Panc1 (cell line): ENCODE data around the gene LRMDA. TPM values are rescaled to one million over a fixed set of nuclear protein-coding genes. Genes with fewer than 3 reads are reported as not detected.

Experiments
- ATAC-seq: fragments of 200-7000 bp; cut with Tn5 transposase; 2 replicates; pipeline ENCODE4 v1.9.1; 2020; ENCODE audit warnings: mild to moderate bottlenecking, moderate library complexity
- BruUV-seq: library from RNA; stranded (reverse); fragments of 400-500 nt; replicated peaks from 2 replicates; lab custom pipeline; 2021; lab: Mats Ljungman, UMichigan
- CTCF ChIA-PET: fragments of 300-600 bp; sonication (Branson Sonifier 250); formaldehyde crosslinking; loops from one replicate; lab custom pipeline; 2022; ENCODE audit warnings: antibody characterized with exemption; lab: Charles Lee
- POLR2A ChIA-PET: fragments of 300-600 bp; sonication (Branson Sonifier 250); formaldehyde crosslinking; loops from one replicate; lab custom pipeline; 2022; ENCODE audit warnings: antibody characterized with exemption; lab: Charles Lee
- DNase-seq: peaks from one replicate; pipeline ENCODE4 v3.0.0-alpha.2; 2010; ENCODE audit warnings: low read depth, low spot score
- H3K27ac ChIP-seq: 2 replicates; pipeline ENCODE4 v1.5.1; 2011; ENCODE audit warnings: mild to moderate bottlenecking, low read length, inconsistent platforms
- H3K27me3 ChIP-seq: fragments of 200-500 bp; sonication (Bioruptor generic); 2 replicates; pipeline ENCODE4 v1.6.0; 2014; ENCODE audit warnings: low read length, inconsistent platforms; ENCODE audit not compliant: control insufficient read depth, insufficient read depth
- H3K36me3 ChIP-seq: fragments of 200-500 bp; sonication (Bioruptor generic); 2 replicates; pipeline ENCODE4 v1.5.1; 2014; ENCODE audit warnings: inconsistent platforms, mild to moderate bottlenecking, low read length, moderate library complexity; ENCODE audit not compliant: control insufficient read depth, insufficient read depth
- H3K4me1 ChIP-seq: 2 replicates; pipeline ENCODE4 v1.5.1; 2011; ENCODE audit warnings: inconsistent platforms, mild to moderate bottlenecking, low read length, moderate library complexity; ENCODE audit not compliant: control insufficient read depth, insufficient read depth
- H3K4me3 ChIP-seq, 2 experiments: 2 replicates each; pipeline ENCODE4 v1.5.1; 2011 to 2012; ENCODE audit warnings: low read depth in 2 of 2, low read length in 2 of 2, mild to moderate bottlenecking in 2 of 2, inconsistent platforms in 1 of 2, moderate library complexity in 1 of 2
- H3K9me3 ChIP-seq: fragments of 200-500 bp; sonication (Bioruptor generic); 2 replicates; pipeline ENCODE4 v1.5.1; 2014; ENCODE audit warnings: low read depth, mild to moderate bottlenecking, inconsistent platforms, low read length, moderate library complexity; ENCODE audit not compliant: control insufficient read depth, insufficient read depth
- POLR2AphosphoS5 ChIP-seq: IDR thresholded peaks from 2 replicates; pipeline ENCODE4 v1.6.1; 2012; ENCODE audit warnings: mild to moderate bottlenecking, low read depth, low read length, moderate library complexity
- SIN3A ChIP-seq: IDR thresholded peaks from 2 replicates; pipeline ENCODE4 v1.6.1; 2012; ENCODE audit warnings: low read depth, mild to moderate bottlenecking, low read length, moderate library complexity, borderline replicate concordance; ENCODE audit not compliant: insufficient read depth
- TCF7L2 ChIP-seq: IDR thresholded peaks from 2 replicates; pipeline ENCODE4 v1.6.1; 2011; ENCODE audit warnings: mild to moderate bottlenecking, low read depth, low read length, inconsistent platforms
- in situ Hi-C: cut with HindIII; loops from 2 replicates; pipeline ENCODE4 v1.10.0; 2016; ENCODE audit warnings: low sequenced_read_pairs, low pct_unique_long_range_greater_than_20kb
- intact Hi-C: fragments of 100-400 bp; cut with micrococcal nuclease; formaldehyde crosslinking; loops from one replicate; pipeline ENCODE4 v1.10.0; 2022; ENCODE audit not compliant: unreplicated experiment
- total RNA-seq: library from RNA; stranded (reverse); gene quantifications from one replicate; pipeline ENCODE4 v1.2.1, GENCODE V29; 2021; ENCODE audit not compliant: unreplicated experiment
- TF ChIP-seq, protein P1 (sequence below): fragments of 450-650 bp; IDR thresholded peaks from 2 replicates; pipeline ENCODE4 v1.5.1; 2017; ENCODE audit warnings: mild to moderate bottlenecking
- TF ChIP-seq, protein P2 (sequence below), 2 experiments: IDR thresholded peaks; 2 replicates each; pipeline ENCODE4 v1.6.1; 2011 to 2012; ENCODE audit warnings: low read depth in 2 of 2, control low read depth in 1 of 2, low read length in 1 of 2, mild to moderate bottlenecking in 1 of 2, moderate library complexity in 1 of 2; ENCODE audit not compliant: insufficient read depth in 1 of 2

Gene LRMDA
- total RNA-seq, 1 experiment from 2014 or later: 1.2 TPM

DNA sequence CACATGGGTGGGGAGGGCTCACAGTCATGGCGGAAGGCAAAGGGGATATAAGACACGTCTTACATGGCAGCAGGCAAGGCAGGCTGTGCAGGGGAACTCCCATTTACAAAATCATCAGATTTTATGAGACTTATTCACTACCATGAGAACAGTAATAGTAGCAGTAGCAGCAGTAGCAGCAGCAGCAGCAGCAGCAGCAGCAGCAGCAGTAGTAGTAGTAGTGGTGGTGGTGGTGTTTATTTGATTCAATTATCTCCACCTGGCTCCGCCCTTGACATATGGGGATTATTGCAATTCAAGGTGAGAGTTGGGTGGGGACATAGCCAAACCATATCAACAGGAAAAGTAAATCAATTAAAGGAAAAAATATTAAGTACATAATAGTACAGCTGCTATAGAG, 184.7 kb downstream of the LRMDA start:
- peaks cover 7% of the 10 kb centered on the region; the same call in 1 of the 2 replicates for H3K27me3 ChIP-seq
- H3K9me3 ChIP-seq: no peaks in the 10 kb centered on the region
- in situ Hi-C loops: no loop called here
- DNase-seq (no peak), ATAC-seq (no peak)
- CTCF ChIA-PET: no interaction called here
- no peak overlapping the region for H3K4me3 ChIP-seq
- intact Hi-C loops: no loop called here
- TF ChIP-seq, protein P1, sequence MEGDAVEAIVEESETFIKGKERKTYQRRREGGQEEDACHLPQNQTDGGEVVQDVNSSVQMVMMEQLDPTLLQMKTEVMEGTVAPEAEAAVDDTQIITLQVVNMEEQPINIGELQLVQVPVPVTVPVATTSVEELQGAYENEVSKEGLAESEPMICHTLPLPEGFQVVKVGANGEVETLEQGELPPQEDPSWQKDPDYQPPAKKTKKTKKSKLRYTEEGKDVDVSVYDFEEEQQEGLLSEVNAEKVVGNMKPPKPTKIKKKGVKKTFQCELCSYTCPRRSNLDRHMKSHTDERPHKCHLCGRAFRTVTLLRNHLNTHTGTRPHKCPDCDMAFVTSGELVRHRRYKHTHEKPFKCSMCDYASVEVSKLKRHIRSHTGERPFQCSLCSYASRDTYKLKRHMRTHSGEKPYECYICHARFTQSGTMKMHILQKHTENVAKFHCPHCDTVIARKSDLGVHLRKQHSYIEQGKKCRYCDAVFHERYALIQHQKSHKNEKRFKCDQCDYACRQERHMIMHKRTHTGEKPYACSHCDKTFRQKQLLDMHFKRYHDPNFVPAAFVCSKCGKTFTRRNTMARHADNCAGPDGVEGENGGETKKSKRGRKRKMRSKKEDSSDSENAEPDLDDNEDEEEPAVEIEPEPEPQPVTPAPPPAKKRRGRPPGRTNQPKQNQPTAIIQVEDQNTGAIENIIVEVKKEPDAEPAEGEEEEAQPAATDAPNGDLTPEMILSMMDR: no peak
- TF ChIP-seq TCF7L2 (no peak), SIN3A (no peak), POLR2AphosphoS5 (no peak)
- TF ChIP-seq, protein P2, sequence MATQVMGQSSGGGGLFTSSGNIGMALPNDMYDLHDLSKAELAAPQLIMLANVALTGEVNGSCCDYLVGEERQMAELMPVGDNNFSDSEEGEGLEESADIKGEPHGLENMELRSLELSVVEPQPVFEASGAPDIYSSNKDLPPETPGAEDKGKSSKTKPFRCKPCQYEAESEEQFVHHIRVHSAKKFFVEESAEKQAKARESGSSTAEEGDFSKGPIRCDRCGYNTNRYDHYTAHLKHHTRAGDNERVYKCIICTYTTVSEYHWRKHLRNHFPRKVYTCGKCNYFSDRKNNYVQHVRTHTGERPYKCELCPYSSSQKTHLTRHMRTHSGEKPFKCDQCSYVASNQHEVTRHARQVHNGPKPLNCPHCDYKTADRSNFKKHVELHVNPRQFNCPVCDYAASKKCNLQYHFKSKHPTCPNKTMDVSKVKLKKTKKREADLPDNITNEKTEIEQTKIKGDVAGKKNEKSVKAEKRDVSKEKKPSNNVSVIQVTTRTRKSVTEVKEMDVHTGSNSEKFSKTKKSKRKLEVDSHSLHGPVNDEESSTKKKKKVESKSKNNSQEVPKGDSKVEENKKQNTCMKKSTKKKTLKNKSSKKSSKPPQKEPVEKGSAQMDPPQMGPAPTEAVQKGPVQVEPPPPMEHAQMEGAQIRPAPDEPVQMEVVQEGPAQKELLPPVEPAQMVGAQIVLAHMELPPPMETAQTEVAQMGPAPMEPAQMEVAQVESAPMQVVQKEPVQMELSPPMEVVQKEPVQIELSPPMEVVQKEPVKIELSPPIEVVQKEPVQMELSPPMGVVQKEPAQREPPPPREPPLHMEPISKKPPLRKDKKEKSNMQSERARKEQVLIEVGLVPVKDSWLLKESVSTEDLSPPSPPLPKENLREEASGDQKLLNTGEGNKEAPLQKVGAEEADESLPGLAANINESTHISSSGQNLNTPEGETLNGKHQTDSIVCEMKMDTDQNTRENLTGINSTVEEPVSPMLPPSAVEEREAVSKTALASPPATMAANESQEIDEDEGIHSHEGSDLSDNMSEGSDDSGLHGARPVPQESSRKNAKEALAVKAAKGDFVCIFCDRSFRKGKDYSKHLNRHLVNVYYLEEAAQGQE (IDR thresholded peaks at IDR 0.05; ENCODE audit: insufficient read depth in 1 of 2, low read depth in 2 of 2, low read length in 1 of 2): no peak
- no peaks in the 10 kb centered on the region for H3K4me1 ChIP-seq
- no peak overlapping the region for H3K27ac ChIP-seq
- no peaks in the 10 kb centered on the region for H3K36me3 ChIP-seq
- no TSS peak for BruUV-seq
- POLR2A ChIA-PET: no interaction called here

DNA sequence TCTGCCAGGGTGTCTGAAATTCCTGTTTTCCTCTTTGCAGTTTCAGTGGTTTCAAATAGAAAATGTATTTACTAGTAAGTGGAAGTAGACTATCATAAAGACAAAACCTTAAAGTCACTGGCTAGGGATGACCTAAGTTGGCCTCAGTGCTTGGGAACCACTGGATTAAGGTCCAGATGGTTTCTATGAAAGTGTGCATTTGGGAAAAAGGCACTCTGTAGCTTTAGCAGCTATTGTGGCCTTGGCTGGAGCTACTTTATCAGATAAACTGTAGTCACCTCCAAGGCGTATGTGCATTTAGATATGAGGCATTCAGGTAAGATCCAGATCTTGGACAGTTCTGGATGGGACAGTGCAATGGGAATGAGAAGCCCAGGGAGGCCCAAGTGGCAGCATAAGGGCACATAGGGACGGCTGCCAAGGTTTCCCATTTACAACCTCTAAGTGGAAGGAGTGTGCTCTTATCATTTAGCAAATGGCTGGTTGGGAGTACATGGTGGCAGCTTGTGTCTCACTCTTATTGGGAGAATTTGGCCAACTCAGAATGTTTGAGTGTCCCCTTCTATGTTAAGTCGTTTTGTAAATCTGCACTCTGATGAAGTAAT, 185.6 kb downstream of the LRMDA start:
- BruUV-seq: no TSS peak
- Histone ChIP-seq H3K4me1 (no peaks in the 10 kb centered on the region), H3K9me3 (no peaks in the 10 kb centered on the region), H3K4me3 (no peak overlapping the region), H3K27me3 (peaks cover 7% of the 10 kb centered on the region; the same call in 1 of the 2 replicates), H3K27ac (no peak overlapping the region), H3K36me3 (no peaks in the 10 kb centered on the region)
- in situ Hi-C loops: no loop called here
- intact Hi-C loops: no loop called here
- ATAC-seq (no peak), DNase-seq (no peak)
- CTCF ChIA-PET: no interaction called here
- TF ChIP-seq, protein P1: no peak
- no peak for TF ChIP-seq TCF7L2
- TF ChIP-seq POLR2AphosphoS5: no peak
- TF ChIP-seq, protein P2 (IDR thresholded peaks at IDR 0.05; ENCODE audit: insufficient read depth in 1 of 2, low read depth in 2 of 2, low read length in 1 of 2): no peak
- TF ChIP-seq SIN3A: no peak
- POLR2A ChIA-PET: no interaction called here
